Upper lobe of left lung (tissue), 6 donors: Measurements from ENCODE around the gene PDE4D. TPM values are rescaled to one million over a fixed set of nuclear protein-coding genes. Genes with fewer than 3 reads are reported as not detected.

Experiments
- ATAC-seq, 2 donors: fragments of 200-7000 bp; cut with Tn5 transposase; one replicate each; pipeline ENCODE4 v1.9.1; 2022; ENCODE audit warnings: mild to moderate bottlenecking in 2 of 2, moderate library complexity in 2 of 2; ENCODE audit not compliant: low FRiP score in 2 of 2
- DNase-seq, 2 donors: peaks; one replicate each; pipeline ENCODE4 v3.0.0-alpha.2; 2019 to 2020
- H3K27ac ChIP-seq, 4 donors: fragments of 200-600 bp; sonication (generic); one replicate each; pipeline ENCODE4 v1.5.1; 2016 to 2019
- H3K27me3 ChIP-seq, 4 donors: fragments of 200-600 bp; sonication (generic); one replicate each; pipeline ENCODE4 v1.5.1; 2017 to 2019
- H3K36me3 ChIP-seq, 4 donors: fragments of 200-600 bp; sonication (generic); one replicate each; pipeline ENCODE4 v1.5.1; 2016 to 2019
- H3K4me1 ChIP-seq, 4 donors: fragments of 200-600 bp; sonication (generic); one replicate each; pipeline ENCODE4 v1.5.1; 2018 to 2019
- H3K4me3 ChIP-seq, 4 donors: fragments of 200-600 bp; sonication (generic); one replicate each; pipeline ENCODE4 v1.5.1; 2017 to 2019; ENCODE audit warnings: mild to moderate bottlenecking in 2 of 4, moderate library complexity in 1 of 4
- H3K9me3 ChIP-seq, 4 donors: fragments of 200-600 bp; sonication (generic); one replicate each; pipeline ENCODE4 v1.5.1; 2018 to 2019
- EP300 ChIP-seq, 4 donors: sonication (generic); formaldehyde crosslinking; IDR thresholded peaks; one replicate each; pipeline ENCODE4 v1.5.1; 2017; ENCODE audit warnings: antibody characterized with exemption in 4 of 4, control low read depth in 2 of 4
- POLR2A ChIP-seq, 4 donors: fragments of 450-650 bp; IDR thresholded peaks; one replicate each; pipeline ENCODE4 v1.5.1; 2016 to 2017; ENCODE audit warnings: antibody characterized with exemption in 4 of 4, mild to moderate bottlenecking in 2 of 4
- POLR2AphosphoS5 ChIP-seq, 2 donors: sonication (generic); formaldehyde crosslinking; IDR thresholded peaks; one replicate each; pipeline ENCODE4 v1.5.1; 2017; ENCODE audit warnings: antibody characterized with exemption in 2 of 2
- WGBS, 2 donors: methylation state at CpG; one replicate each; pipeline ENCODE4 v1.1.5; 2017 to 2018; 5-methylcytosine and 5-hydroxymethylcytosine counted together
- total RNA-seq, 6 donors: library from RNA; depleted of rRNA in 4 of 6; stranded (reverse); fragments of >200 nt in 4 of 6; gene quantifications; one replicate each; pipeline versions ENCODE4 v1.1.0 to v1.2.1, GENCODE V29; 2016 to 2021
- TF ChIP-seq, protein P1 (sequence below), 6 experiments: fragments of 450-650 bp in 4 of 6; fragments of 200-600 bp in 2 of 6; sonication (generic) in 2 of 6; IDR thresholded peaks; one replicate each; pipeline ENCODE4 v1.5.1; 2016 to 2019; ENCODE audit warnings: antibody characterized with exemption in 6 of 6
- donor health status: DM: no; HTN: no; CAD: no; lungs with moderate emphysema.
- donor health status: DM: no; HTN: yes; CAD: no; lungs with severe emphysema.

The PDE4D gene
- total RNA-seq, 6 donors from 2014 or later: 50.4 to 188 (median 84.0) TPM

DNA sequence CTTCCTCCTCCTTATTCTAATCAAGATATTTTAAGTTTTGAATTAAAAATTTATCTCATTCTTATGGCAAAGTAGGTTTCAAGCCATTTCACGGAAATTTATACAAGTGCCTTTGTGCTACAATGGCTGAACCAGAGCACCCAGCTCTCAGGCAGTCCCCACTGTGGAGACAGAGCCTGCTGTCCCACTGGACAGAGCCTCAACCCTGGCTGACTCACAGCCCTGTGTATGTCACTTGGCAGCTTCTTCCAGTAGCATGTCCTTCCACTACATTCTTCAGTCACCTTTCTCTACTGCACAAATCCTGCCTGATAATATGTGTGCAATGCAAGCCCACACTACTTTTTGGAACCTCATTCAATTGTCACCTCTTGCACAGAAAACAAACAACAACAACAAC, 253.1 kb downstream of the PDE4D start:
- ATAC-seq (no peak), DNase-seq (no peak)
- 87 to 96% methylated on average over 1 of the region's 1 CpG for WGBS, 2 donors
- Histone ChIP-seq H3K27me3 (no peaks in the 10 kb centered on the region), H3K9me3 (no peaks in the 10 kb centered on the region), H3K27ac (no peak overlapping the region), H3K4me3 (no peak overlapping the region), H3K36me3 (no peaks in the 10 kb centered on the region), H3K4me1 (no peaks in the 10 kb centered on the region)
- TF ChIP-seq, protein P1, sequence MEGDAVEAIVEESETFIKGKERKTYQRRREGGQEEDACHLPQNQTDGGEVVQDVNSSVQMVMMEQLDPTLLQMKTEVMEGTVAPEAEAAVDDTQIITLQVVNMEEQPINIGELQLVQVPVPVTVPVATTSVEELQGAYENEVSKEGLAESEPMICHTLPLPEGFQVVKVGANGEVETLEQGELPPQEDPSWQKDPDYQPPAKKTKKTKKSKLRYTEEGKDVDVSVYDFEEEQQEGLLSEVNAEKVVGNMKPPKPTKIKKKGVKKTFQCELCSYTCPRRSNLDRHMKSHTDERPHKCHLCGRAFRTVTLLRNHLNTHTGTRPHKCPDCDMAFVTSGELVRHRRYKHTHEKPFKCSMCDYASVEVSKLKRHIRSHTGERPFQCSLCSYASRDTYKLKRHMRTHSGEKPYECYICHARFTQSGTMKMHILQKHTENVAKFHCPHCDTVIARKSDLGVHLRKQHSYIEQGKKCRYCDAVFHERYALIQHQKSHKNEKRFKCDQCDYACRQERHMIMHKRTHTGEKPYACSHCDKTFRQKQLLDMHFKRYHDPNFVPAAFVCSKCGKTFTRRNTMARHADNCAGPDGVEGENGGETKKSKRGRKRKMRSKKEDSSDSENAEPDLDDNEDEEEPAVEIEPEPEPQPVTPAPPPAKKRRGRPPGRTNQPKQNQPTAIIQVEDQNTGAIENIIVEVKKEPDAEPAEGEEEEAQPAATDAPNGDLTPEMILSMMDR (IDR thresholded peaks at IDR 0.05): no peak
- TF ChIP-seq POLR2A (IDR thresholded peaks at IDR 0.05) (no peak), EP300 (IDR thresholded peaks at IDR 0.05) (no peak)

DNA sequence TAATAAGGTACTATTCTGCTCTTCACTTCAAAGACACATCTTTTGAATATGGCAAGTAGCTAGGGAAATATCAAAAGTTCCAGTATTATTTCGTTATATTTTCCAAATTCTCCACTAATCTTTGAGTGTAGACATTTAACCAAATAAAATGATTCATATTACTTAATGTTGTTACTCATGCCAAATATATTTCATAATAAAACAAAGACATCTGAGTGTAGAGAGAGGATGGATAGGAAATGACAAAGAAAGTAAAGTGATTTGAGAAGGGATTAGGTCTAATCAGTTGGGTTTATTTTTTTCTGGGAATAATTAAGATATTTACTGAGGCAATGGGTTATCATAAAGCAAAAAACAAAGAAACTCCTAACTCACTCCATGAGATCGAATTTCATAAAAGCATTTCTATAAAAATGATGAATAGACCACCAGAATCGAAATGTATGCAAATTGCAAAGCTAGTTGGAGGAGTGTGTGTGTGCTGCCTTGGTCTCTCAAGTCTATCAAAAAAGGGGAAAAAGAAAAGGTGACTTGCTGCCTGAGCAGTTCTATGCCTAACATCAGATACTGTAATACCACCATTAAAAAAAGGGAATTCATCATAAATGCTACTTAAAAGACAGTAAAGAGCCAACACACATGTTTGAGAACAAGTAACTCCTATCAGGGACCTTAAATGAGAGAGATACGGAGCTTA, 255.5 kb downstream of the PDE4D start:
- Histone ChIP-seq H3K27me3 (no peaks in the 10 kb centered on the region), H3K27ac (no peak overlapping the region), H3K9me3 (no peaks in the 10 kb centered on the region), H3K4me1 (no peaks in the 10 kb centered on the region), H3K4me3 (no peak overlapping the region), H3K36me3 (no peaks in the 10 kb centered on the region)
- 82 to 84% methylated on average over 4 of the region's 4 CpGs for WGBS, 2 donors
- TF ChIP-seq EP300 (IDR thresholded peaks at IDR 0.05): no peak
- TF ChIP-seq, protein P1 (IDR thresholded peaks at IDR 0.05): no peak
- TF ChIP-seq POLR2AphosphoS5 (IDR thresholded peaks at IDR 0.05): no peak
- TF ChIP-seq POLR2A (IDR thresholded peaks at IDR 0.05): no peak
- ATAC-seq: no peak
- no peak for DNase-seq

DNA sequence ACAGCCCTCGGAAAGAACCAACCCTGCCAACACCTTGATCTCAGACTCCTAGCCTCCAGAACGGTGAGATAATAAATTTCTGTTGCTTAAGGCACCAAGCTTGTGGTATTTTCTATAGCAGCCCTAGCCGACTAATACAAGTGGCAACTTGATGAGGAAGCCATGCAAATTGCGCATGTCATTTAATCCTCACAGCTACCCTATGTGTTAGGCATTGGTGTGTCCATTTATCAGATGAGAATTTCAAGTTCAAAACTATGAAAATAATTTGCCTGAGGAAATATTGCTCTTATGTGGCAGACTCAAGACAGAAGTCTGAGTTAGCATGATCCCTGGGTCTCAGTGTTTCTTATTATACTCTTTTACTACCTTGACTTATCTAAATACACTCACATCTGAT, 264.0 kb downstream of the PDE4D start:
- no peaks in the 10 kb centered on the region for H3K9me3 ChIP-seq
- H3K4me1 ChIP-seq: no peaks in the 10 kb centered on the region
- no peak overlapping the region for H3K27ac ChIP-seq
- H3K36me3 ChIP-seq: no peaks in the 10 kb centered on the region
- no peak for DNase-seq
- WGBS, 2 donors: 89 to 91% methylated on average over 4 of the region's 4 CpGs
- no peaks in the 10 kb centered on the region for H3K27me3 ChIP-seq
- ATAC-seq: no peak
- H3K4me3 ChIP-seq: no peak overlapping the region
- TF ChIP-seq POLR2AphosphoS5 (IDR thresholded peaks at IDR 0.05): no peak
- TF ChIP-seq, protein P1 (IDR thresholded peaks at IDR 0.05): no peak
- TF ChIP-seq EP300 (IDR thresholded peaks at IDR 0.05): no peak
- no peak for TF ChIP-seq POLR2A (IDR thresholded peaks at IDR 0.05)

DNA sequence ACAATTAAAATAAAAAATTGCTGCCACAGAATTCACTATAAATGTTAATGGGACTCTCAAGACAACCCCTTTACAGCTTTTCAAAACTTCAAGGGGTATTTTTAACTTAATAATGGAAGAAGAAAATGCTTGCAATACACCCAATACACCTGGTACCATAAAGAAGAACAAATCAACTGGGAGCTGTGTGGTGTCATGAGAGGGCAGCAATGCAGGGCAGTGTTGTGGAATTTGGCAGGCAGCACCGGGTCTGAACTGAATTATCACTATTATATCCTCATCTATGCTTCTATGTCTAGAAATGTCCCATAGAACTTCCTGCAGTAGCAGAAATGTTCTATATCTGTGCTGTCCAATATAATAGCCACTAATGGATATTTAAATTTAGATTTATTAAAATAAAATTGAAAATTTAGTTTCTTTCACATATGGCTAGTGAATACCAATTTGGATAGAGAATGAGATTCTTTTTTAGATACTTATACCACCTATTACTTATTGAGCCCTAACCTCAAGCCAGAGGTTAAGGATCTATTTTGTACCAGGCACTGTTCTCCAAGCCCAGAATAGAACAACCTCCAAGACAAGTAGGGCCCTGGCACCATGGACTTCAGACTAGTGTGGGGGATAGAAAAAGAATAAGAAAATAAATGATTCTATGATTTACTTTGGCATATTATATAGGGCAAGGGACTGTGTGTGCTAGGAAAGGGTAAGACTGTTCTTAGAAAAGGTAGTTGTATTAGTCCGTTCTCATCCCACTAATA, 265.3 kb downstream of the PDE4D start:
- DNase-seq: no peak

More for the DNA sequence above, 265.3 kb downstream of the PDE4D start:
- Histone ChIP-seq H3K27ac (no peak overlapping the region), H3K9me3 (no peaks in the 10 kb centered on the region), H3K36me3 (no peaks in the 10 kb centered on the region), H3K4me3 (no peak overlapping the region), H3K4me1 (no peaks in the 10 kb centered on the region), H3K27me3 (no peaks in the 10 kb centered on the region)
- 81 to 88% methylated on average over 2 of the region's 2 CpGs for WGBS, 2 donors
- TF ChIP-seq EP300 (IDR thresholded peaks at IDR 0.05) (no peak), POLR2AphosphoS5 (IDR thresholded peaks at IDR 0.05) (no peak), POLR2A (IDR thresholded peaks at IDR 0.05) (no peak)
- TF ChIP-seq, protein P1 (IDR thresholded peaks at IDR 0.05): no peak
- ATAC-seq: no peak
